Measurements from ENCODE around the gene C1S. TPM values are rescaled to one million over a fixed set of nuclear protein-coding genes. Genes with fewer than 3 reads are reported as not detected.

C1S gene
- total RNA-seq, 1 donor, result 0.81 TPM

Small RNA genes lying within 50 kb of the gene (small RNA-seq; reads per million reads assigned to genes)
- not detected for gene AC006512.1
- gene RNU6-485P, result not detected

Other genes starting within 250 kb of the C1S start
- gene GPR162, start 238.9 kb upstream of the C1S start, total RNA-seq, result 29.6 TPM
- 13.2 TPM for gene P3H3, start 232.3 kb upstream of the C1S start, total RNA-seq
- 1.9 TPM for gene GNB3, start 219.8 kb upstream of the C1S start, total RNA-seq
- 3.5 TPM for gene CDCA3, start 209.4 kb upstream of the C1S start, total RNA-seq
- 78.1 TPM for gene USP5, start 208.6 kb upstream of the C1S start, total RNA-seq
- gene TPI1, start 193.2 kb upstream of the C1S start, total RNA-seq, result 440 TPM
- 10.8 TPM for gene SPSB2, start 187.4 kb upstream of the C1S start, total RNA-seq
- gene LRRC23, start 155.9 kb upstream of the C1S start, total RNA-seq, result 16.2 TPM
- gene ENO2, start 146.1 kb upstream of the C1S start, total RNA-seq, result 14.0 TPM
- 25.0 TPM for gene ATN1, start 132.8 kb upstream of the C1S start, total RNA-seq
- gene RNU7-1, start 116.9 kb upstream of the C1S start, total RNA-seq, result not detected
- 336 TPM for gene C12orf57, start 116.7 kb upstream of the C1S start, total RNA-seq
- 403 TPM for gene PTPN6, start 109.4 kb upstream of the C1S start, total RNA-seq
- 344 TPM for gene PHB2, start 90.1 kb upstream of the C1S start, total RNA-seq
- 22.4 TPM for gene EMG1, start 89.8 kb upstream of the C1S start, total RNA-seq
- 33.1 TPM for gene LPCAT3, start 42.2 kb upstream of the C1S start, total RNA-seq
- 11.0 TPM for gene C1R, start 31.7 kb downstream of the C1S start, total RNA-seq
- gene C1RL, start 48.5 kb downstream of the C1S start, total RNA-seq, result 71.9 TPM
- under 0.01 TPM for gene RBP5, start 68.2 kb downstream of the C1S start, total RNA-seq
- 53.9 TPM for gene CLSTN3, start 69.7 kb downstream of the C1S start, total RNA-seq
- 32.3 TPM for gene PEX5, start 129.0 kb downstream of the C1S start, total RNA-seq
- gene ACSM4, start 243.4 kb downstream of the C1S start, total RNA-seq, result not detected